NCI-H510A treated with DMSO at 0.1 percent for 48 hours (cell line): ENCODE data around the gene TMEM218.

Source experiments
- DNase-seq: peaks from one replicate; lab custom pipeline; 2025; lab: John Stamatoyannopoulos, UW

The TMEM218 gene

DNA sequence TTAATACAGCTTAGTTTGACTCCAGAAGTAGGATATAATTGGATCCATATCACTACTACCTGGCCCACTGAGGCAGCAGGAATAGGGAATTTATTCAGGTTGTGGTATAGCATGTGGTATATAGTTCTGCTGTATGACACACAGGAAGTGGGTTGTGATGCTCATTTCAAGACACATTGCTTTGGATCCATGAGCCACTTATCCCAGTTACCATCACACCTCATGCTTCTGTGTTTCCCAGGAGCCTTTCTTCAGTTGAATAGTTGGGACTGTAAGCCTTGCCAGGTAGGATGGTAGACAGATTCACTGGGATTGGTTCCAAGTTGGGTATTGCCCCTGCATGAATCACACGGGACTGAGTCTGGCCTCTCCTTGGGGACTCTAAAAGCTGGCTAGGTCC, 58.3 kb downstream of the TMEM218 start:
- DNase-seq = no peak

DNA sequence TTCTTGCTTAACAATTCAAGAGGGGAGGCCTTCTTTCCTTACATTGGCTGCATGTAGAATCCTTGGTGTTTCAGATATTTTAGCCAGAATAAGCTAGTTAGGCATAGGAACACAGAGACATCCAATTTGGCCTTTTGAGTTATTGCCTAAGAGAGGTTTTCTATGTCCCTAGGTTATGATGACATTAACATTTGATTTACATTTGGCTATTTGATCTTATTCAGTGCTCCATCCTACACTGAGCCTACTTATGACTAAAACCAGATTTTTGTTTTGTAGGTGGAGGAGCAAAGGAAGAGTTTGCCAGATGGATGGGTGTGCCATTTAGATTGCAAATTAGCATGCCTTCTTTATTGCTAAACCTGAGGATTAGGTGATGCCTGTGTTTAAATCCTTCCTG, 59.4 kb downstream of the TMEM218 start:
- no peak for DNase-seq

DNA sequence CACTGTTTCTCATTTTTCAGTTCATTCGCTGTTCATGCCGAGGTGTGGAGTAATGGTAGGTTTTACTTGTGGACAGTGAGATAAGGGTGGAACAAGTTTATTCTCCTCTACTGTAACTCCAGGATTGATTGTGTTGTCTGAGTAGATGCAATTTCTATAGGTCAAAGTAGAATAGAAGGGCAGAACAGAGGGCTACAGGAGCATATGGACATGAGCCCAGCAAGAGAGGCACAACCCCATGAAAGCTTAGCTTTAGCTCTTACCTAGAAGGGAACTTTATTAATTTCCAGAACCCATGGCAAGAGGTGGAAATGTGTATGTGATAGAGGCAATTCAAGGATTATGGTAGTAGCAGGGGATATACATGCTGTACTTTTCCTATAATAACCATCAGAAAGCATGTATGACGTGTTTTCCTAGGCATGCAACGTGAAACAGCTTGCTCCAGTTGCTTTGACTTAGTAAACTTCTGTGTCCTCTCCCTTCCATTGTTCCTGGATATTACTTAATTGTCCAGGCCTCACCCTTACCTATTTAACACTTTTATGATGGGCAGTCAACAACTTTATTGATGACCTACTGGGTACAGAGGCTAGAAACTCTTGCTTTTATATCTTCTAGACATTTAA, 62.1 kb downstream of the TMEM218 start:
- DNase-seq = no peak
